GM21390 (cell line): Measurements from ENCODE around the gene SMARCA2.

Experiments
- ATAC-seq: cut with Tn5 transposase; IDR thresholded peaks from one replicate; pipeline ENCODE4 v1.9.1; 2021; ENCODE audit not compliant: unreplicated experiment

The SMARCA2 gene

GRCh38 chr9:2014696-2015580 is at the start of gene SMARCA2:
Gene SMARCA2 (plus strand): TSS chr9:2015347. CDS start chr9:2029023, 13,676 bp downstream.
- peak; percentile 69 for ATAC-seq

- ATAC-seq = no peak
Measured at GRCh38 chr9:1966725-1967366, 48.3 kb upstream of the SMARCA2 start.

DNA sequence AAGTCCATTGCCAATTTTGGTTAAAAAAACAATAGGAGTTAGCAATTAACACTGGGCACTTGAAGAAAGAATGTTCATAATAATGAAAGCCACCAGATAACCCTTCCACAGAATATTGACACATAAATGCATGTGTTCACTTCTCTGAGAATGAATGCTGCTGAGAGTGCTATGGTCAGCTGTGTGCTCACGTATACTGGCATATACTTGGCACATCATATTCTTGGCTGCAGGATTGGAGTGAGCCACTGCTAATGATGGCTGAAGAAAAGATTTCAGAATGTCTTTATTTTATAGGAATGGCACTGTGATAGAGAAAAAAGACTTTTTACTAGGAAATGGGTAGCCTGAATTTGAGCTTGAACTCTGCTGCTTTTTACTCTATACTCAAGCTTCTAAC is 46.0 kb upstream of the SMARCA2 start:
- ATAC-seq = no peak

GRCh38 chr9:1969898-1970297 is 45.2 kb upstream of the SMARCA2 start:
- no peak for ATAC-seq

DNA sequence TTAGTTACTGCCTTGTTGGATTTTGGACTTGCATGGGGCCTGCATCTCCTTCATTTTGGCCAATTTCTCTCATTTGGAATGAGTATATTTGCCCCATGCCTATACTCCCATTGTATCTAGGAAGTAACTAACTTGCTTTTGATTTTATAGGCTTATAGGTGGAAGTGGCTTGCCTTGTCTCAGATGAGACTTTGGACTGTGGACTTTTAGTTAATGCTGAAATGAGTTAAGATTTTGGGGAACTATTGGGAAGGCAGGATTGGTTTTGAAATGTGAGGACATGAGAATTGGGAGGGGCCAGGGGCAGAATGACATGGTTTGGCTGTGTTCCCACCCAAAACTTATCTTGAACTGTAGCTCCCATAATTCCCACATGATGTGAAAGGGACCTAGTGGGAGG is 42.5 kb upstream of the SMARCA2 start:
- no peak for ATAC-seq

DNA sequence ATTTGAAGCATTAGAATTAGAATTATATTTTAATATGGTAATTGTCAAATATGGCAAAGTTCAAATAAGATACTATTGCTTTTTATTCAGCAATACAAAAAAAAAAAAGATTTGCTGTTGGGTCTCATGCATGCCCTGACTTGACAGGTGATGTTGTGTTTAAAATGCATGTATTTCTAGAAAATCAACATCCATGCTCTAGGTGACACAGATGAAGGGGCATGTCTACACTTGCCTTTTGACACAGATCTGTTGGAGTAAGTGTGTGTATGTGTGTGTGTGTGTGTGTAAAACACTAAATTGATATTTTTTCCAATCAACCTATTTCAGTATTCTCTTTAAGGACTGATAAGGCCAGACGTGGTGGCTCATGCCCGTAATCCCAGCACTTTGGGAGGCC is 38.1 kb upstream of the SMARCA2 start:
- no peak for ATAC-seq

DNA sequence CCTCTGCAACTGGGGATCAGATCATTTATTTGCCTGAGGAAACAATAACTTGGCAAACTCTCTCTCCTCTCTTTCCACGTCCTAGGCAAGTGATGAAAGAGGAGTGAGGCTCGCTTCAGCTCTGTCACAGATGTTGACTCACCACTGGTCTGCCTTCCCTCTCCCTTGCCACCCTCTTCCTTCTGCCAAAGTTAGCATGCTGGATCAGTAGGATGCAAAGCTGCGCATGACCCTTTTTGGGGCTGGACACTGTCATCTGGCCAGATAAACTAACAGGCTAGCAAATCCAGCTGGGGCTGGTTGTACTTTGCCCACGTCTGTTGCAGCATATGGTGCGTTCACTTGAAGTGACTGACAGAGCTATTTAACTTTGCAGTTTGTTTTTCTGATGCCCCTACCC is 36.2 kb upstream of the SMARCA2 start:
- ATAC-seq = no peak

- no peak for ATAC-seq
Measured at GRCh38 chr9:1979741-1980367, 35.3 kb upstream of the SMARCA2 start.

GRCh38 chr9:1980387-1980786 is 34.8 kb upstream of the SMARCA2 start:
- ATAC-seq = no peak

DNA sequence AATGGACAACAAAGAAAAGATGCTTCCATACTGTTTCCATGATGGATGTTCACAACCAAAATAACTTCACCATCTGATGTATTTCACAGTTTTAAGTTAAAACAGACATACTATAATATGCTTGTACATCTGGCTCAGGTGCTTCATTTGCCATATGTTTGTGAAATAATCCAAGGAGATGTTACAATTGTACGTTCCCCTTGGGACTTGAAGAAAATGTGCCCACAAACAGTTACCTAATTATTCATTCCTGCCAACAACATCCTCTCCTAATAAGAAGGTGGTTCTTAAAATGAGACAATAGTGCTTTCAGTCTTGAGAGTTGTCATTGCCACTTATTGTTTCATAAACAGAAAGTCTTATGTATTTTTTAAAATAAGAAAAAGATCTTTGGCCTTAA is 33.1 kb upstream of the SMARCA2 start:
- ATAC-seq = no peak

- ATAC-seq = no peak
Measured at GRCh38 chr9:1986341-1986740, 28.8 kb upstream of the SMARCA2 start.

- ATAC-seq = no peak
Measured at GRCh38 chr9:1989500-1989899, 25.6 kb upstream of the SMARCA2 start.

DNA sequence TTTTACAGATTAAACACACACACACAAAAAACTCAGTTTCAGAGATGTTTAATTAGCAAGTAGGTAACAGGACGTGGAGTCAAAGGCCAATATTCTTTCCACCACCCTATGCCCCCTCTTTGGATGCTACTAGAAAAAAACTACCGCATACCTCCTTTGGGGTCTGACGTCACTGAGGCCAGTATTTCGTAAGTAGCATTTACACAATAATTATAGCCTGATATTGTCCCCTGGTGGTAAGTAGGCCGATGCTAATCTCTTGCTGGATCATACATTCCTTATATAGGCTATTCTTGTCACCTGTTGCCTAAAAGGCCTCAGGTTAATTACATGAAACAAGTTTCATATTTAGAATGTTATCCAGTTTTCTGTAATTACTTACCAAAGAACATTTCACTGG is 21.0 kb upstream of the SMARCA2 start:
- no peak for ATAC-seq

DNA sequence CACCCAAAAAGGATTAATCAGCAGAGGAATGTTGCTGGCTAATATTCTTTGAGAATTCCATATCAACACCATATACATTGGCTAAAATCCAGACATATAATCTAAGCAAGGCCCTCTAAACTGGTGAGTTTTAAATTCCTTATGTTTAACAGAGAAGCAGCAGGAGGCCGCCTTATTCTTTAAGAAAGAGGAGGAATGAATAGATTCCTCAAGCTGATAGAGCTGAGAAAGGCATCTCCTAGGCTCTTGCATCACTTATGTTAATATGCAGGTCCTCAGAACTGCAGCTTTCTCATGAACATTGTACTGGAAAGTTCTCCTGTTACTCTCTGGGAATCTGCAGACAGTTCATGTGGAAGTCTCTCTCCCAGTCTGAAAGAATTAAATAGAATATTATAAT is 20.1 kb upstream of the SMARCA2 start:
- no peak for ATAC-seq

DNA sequence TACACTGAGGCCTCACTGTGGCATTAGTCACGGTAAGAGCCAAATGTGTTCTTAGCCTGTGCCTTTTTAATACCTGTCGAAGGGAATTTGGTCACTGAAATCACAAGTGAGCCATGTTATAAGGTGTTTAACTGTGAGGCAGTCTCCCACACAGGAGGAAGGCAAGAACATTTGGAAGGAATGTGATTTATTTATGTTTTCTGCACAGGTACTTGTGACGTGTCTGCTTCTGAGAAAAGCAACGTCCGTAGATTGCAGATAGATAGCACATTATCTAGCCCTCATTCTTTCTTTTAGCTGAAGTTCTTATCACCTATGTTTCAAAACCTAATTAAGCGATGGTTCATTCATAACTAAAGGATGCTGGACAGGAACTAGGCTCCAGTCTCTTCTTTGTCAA is 19.0 kb upstream of the SMARCA2 start:
- no peak for ATAC-seq

- ATAC-seq = no peak
Measured at GRCh38 chr9:1997646-1998045, 17.5 kb upstream of the SMARCA2 start.

GRCh38 chr9:1998111-1998510 is 17.0 kb upstream of the SMARCA2 start:
- no peak for ATAC-seq

DNA sequence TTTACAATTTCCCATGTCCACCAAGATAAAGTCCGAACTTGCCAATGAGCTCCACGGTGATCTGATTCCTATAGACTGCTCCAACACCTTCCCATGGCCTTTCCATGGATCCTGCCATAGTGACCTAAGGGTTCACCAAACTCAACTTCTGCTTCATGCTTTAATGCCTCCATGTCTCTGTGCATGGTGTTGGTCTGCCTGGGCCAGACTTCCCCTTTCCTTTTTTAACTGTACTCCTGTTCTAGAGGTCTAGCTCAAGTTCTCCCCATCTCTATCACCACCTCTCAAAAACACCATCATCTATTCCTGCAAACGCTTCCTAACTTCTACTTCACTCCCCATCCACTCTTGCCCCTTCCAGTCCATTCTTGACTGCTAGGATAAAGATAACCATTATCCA is 14.8 kb upstream of the SMARCA2 start:
- ATAC-seq = no peak

- ATAC-seq = no peak
Measured at GRCh38 chr9:2008372-2008771, 6.8 kb upstream of the SMARCA2 start.

GRCh38 chr9:2012347-2012746 is 2.8 kb upstream of the SMARCA2 start:
- peak; percentile 28 for ATAC-seq

GRCh38 chr9:2013743-2014475 is 1.2 kb upstream of the SMARCA2 start:
- ATAC-seq = no peak
